Liver (tissue), 9 donors: ENCODE results near the gene TMEM269. TPM values are rescaled to one million over a fixed set of nuclear protein-coding genes. Genes with fewer than 3 reads are reported as not detected.
"Not testable (repeated sequence)": the region's sequence is repeated elsewhere in the genome, so short reads cannot be mapped to it uniquely, and the experiment has no call there.

Experiments
- DNase-seq: peaks from one replicate; pipeline ENCODE4 v3.0.0-alpha.2; 2017; ENCODE audit warnings: low spot score
- H3K27ac ChIP-seq, 2 donors: one replicate each; pipeline ENCODE4 v1.7.0; 2013; ENCODE audit warnings: inconsistent platforms in 2 of 2, low read length in 2 of 2, control low read depth in 1 of 2, low read depth in 1 of 2, mild to moderate bottlenecking in 1 of 2
- H3K27me3 ChIP-seq, 4 donors: one replicate each; pipeline versions ENCODE4 v1.6.1 to v1.7.0; 2013; ENCODE audit warnings: low read length in 3 of 4, inconsistent platforms in 1 of 4, mild to moderate bottlenecking in 1 of 4, moderate library complexity in 1 of 4; ENCODE audit not compliant: control insufficient read depth in 4 of 4, insufficient read depth in 4 of 4
- H3K36me3 ChIP-seq, 4 donors: one replicate each; pipeline versions ENCODE4 v1.6.1 to v1.7.0; 2013; ENCODE audit warnings: low read length in 3 of 4, mild to moderate bottlenecking in 3 of 4, low read depth in 1 of 4, moderate library complexity in 1 of 4; ENCODE audit not compliant: control insufficient read depth in 4 of 4, insufficient read depth in 3 of 4
- H3K4me1 ChIP-seq, 4 donors: one replicate each; pipeline versions ENCODE4 v1.6.1 to v1.7.0; 2013; ENCODE audit warnings: low read length in 3 of 4, mild to moderate bottlenecking in 3 of 4, moderate library complexity in 1 of 4; ENCODE audit not compliant: control insufficient read depth in 4 of 4, insufficient read depth in 4 of 4
- H3K4me3 ChIP-seq, 3 donors: one replicate each; pipeline versions ENCODE4 v1.6.1 to v1.7.0; 2013; ENCODE audit warnings: low read length in 3 of 3, control low read depth in 1 of 3, low read depth in 1 of 3, mild to moderate bottlenecking in 1 of 3
- H3K9ac ChIP-seq, 2 donors: one replicate each; pipeline ENCODE4 v1.7.0; 2013; ENCODE audit warnings: low read length in 2 of 2, mild to moderate bottlenecking in 2 of 2, moderate library complexity in 2 of 2, control low read depth in 1 of 2, low read depth in 1 of 2
- H3K9me3 ChIP-seq, 4 donors: one replicate each; pipeline versions ENCODE4 v1.6.1 to v1.7.0; 2013; ENCODE audit warnings: low read length in 3 of 4; ENCODE audit not compliant: control insufficient read depth in 4 of 4
- ATF3 ChIP-seq: IDR thresholded peaks from 2 replicates; pipeline ENCODE4 v1.6.1; 2016; ENCODE audit warnings: antibody characterized with exemption
- CTCF ChIP-seq: fragments of 150-350 bp; IDR thresholded peaks from 2 replicates; pipeline ENCODE4 v1.5.1; 2017; ENCODE audit warnings: improper control_type of control experiment, low read depth, low read length; ENCODE audit not compliant: missing input control
- EGR1 ChIP-seq, 2 donors: IDR thresholded peaks; 2 replicates each; pipeline ENCODE4 v1.6.1; 2016 to 2018; ENCODE audit warnings: antibody characterized with exemption in 2 of 2, low read depth in 2 of 2
- FOXA1 ChIP-seq: IDR thresholded peaks from 2 replicates; pipeline ENCODE4 v1.6.1; 2016; ENCODE audit warnings: antibody characterized with exemption
- FOXA2 ChIP-seq: IDR thresholded peaks from 2 replicates; pipeline ENCODE4 v1.6.1; 2016; ENCODE audit warnings: antibody characterized with exemption
- GABPA ChIP-seq, 2 donors: IDR thresholded peaks in 1 of 2; conservative IDR thresholded peaks in 1 of 2; 2 replicates each; pipeline ENCODE4 v1.6.1; 2016; ENCODE audit warnings: antibody characterized with exemption in 2 of 2, mild to moderate bottlenecking in 1 of 2, moderate library complexity in 1 of 2
- HNF4A ChIP-seq, 2 donors: conservative IDR thresholded peaks; 2 replicates each; pipeline ENCODE4 v1.6.1; 2016; ENCODE audit warnings: antibody characterized with exemption in 2 of 2, mild to moderate bottlenecking in 2 of 2
- HNF4G ChIP-seq: IDR thresholded peaks from 2 replicates; pipeline ENCODE4 v1.6.1; 2016; ENCODE audit warnings: antibody characterized with exemption
- JUND ChIP-seq, 2 donors: IDR thresholded peaks; 2 replicates each; pipeline ENCODE4 v1.6.1; 2016; ENCODE audit warnings: antibody characterized with exemption in 2 of 2
- NR2F2 ChIP-seq: IDR thresholded peaks from 2 replicates; pipeline ENCODE4 v1.6.1; 2016; ENCODE audit warnings: antibody characterized with exemption
- RAD21 ChIP-seq, 2 donors: IDR thresholded peaks; 2 replicates each; pipeline ENCODE4 v1.6.1; 2016; ENCODE audit warnings: antibody characterized with exemption in 2 of 2, mild to moderate bottlenecking in 2 of 2
- RXRA ChIP-seq, 2 donors: IDR thresholded peaks; 2 replicates each; pipeline ENCODE4 v1.6.1; 2017 to 2018; ENCODE audit warnings: antibody characterized with exemption in 2 of 2, mild to moderate bottlenecking in 1 of 2
- SP1 ChIP-seq: IDR thresholded peaks from 2 replicates; pipeline ENCODE4 v1.6.1; 2018; ENCODE audit warnings: antibody characterized with exemption, mild to moderate bottlenecking
- TAF1 ChIP-seq: conservative IDR thresholded peaks from 2 replicates; pipeline ENCODE4 v1.6.1; 2016; ENCODE audit warnings: antibody characterized with exemption, mild to moderate bottlenecking
- YY1 ChIP-seq: IDR thresholded peaks from 2 replicates; pipeline ENCODE4 v1.6.1; 2016; ENCODE audit warnings: antibody characterized with exemption, mild to moderate bottlenecking
- WGBS: extraction: QIAGEN DNeasy Blood & Tissue Kit; methylation state at CpG from one replicate; pipeline ENCODE4 v1.1.7; 2013; 5-methylcytosine and 5-hydroxymethylcytosine counted together
- polyA plus RNA-seq, 2 donors: library from polyadenylated mRNA; stranded (reverse) in 1 of 2; unstranded in 1 of 2; fragments of 200-250 nt in 1 of 2; fragments of >200 nt in 1 of 2; fragmentation: Nextera tagmentation in 1 of 2; extraction: Ambion mirVana in 1 of 2; gene quantifications; one replicate each; pipeline versions ENCODE4 v1.2.1 to v1.2.3, GENCODE V29; 2013 to 2015
- total RNA-seq, 2 donors: library from RNA; depleted of rRNA; stranded (reverse); fragments of >200 nt; gene quantifications; one replicate each; pipeline ENCODE4 v1.2.3, GENCODE V29; 2014
- TF ChIP-seq, protein P1 (sequence below): IDR thresholded peaks from 2 replicates; pipeline ENCODE4 v1.6.1; 2016; ENCODE audit warnings: antibody characterized with exemption
- TF ChIP-seq, protein P2 (sequence below): IDR thresholded peaks from 2 replicates; pipeline ENCODE4 v1.6.1; 2016; ENCODE audit warnings: antibody characterized with exemption
- TF ChIP-seq, protein P3 (sequence below): IDR thresholded peaks from 2 replicates; pipeline ENCODE4 v1.6.1; 2016; ENCODE audit warnings: antibody characterized with exemption, mild to moderate bottlenecking
- donor health status: healthy.
- donor health status: healthy.
- donor health status: healthy.
- donor health status: healthy.
- donor health status: healthy.

Gene TMEM269
- total and polyA plus RNA-seq, 4 donors = 0.05 to 0.08 TPM; not detected in 2

DNA sequence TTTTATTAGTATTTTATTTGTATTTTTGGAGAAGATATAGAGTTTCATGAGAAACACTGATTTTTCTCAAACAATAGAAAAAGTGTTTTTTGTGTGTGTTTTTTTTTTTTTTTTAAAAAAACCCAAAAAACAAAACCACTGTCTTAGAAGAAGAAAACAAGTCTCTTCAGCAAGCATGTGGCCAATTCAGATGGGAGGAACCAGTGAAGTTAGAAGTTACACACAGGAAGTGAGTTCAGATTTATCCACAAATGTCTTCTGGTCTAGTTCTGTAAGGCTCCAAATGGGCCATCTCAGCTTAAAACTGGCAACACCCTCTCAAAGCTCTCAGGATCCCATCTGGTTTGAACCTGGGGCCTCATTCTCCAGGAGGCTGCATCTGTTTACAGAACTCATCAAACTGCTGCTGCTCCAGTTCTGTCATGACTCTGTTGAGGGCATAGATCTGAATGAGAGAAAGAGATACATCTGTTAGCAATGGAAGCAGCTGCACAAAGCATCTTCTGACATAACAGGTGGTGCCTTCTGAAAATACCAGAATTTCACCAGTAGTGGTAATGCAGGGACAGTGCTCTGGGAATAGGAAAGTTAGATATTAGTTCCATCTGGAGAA lies 22.4 kb downstream of the TMEM269 start:
- Histone ChIP-seq H3K36me3 (peaks cover 0 to 3% (median under 1%) of the 10 kb centered on the region in 4 donors), H3K27ac (no peak overlapping the region), H3K27me3 (no peaks in the 10 kb centered on the region), H3K4me3 (no peak overlapping the region), H3K4me1 (no peaks in the 10 kb centered on the region), H3K9ac (no peak overlapping the region), H3K9me3 (no peaks in the 10 kb centered on the region)
- TF ChIP-seq HNF4A (conservative IDR thresholded peaks at IDR 0.05) (no peak), NR2F2 (no peak), RXRA (IDR thresholded peaks at IDR 0.05) (no peak), RAD21 (IDR thresholded peaks at IDR 0.05) (no peak), CTCF (no peak), SP1 (no peak), EGR1 (IDR thresholded peaks at IDR 0.05; ENCODE audit: low read depth in 2 of 2) (no peak), FOXA1 (no peak), ATF3 (no peak), GABPA (IDR thresholded peaks at IDR 0.05 in 1 of 2, conservative IDR thresholded peaks at IDR 0.05 in 1 of 2) (no peak), JUND (IDR thresholded peaks at IDR 0.05) (no peak), YY1 (no peak), TAF1 (no peak), HNF4G (no peak), FOXA2 (no peak)
- TF ChIP-seq, protein P1, sequence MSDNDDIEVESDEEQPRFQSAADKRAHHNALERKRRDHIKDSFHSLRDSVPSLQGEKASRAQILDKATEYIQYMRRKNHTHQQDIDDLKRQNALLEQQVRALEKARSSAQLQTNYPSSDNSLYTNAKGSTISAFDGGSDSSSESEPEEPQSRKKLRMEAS = no peak
- TF ChIP-seq, protein P2, sequence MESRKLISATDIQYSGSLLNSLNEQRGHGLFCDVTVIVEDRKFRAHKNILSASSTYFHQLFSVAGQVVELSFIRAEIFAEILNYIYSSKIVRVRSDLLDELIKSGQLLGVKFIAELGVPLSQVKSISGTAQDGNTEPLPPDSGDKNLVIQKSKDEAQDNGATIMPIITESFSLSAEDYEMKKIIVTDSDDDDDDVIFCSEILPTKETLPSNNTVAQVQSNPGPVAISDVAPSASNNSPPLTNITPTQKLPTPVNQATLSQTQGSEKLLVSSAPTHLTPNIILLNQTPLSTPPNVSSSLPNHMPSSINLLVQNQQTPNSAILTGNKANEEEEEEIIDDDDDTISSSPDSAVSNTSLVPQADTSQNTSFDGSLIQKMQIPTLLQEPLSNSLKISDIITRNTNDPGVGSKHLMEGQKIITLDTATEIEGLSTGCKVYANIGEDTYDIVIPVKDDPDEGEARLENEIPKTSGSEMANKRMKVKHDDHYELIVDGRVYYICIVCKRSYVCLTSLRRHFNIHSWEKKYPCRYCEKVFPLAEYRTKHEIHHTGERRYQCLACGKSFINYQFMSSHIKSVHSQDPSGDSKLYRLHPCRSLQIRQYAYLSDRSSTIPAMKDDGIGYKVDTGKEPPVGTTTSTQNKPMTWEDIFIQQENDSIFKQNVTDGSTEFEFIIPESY = no peak
- TF ChIP-seq, protein P3, sequence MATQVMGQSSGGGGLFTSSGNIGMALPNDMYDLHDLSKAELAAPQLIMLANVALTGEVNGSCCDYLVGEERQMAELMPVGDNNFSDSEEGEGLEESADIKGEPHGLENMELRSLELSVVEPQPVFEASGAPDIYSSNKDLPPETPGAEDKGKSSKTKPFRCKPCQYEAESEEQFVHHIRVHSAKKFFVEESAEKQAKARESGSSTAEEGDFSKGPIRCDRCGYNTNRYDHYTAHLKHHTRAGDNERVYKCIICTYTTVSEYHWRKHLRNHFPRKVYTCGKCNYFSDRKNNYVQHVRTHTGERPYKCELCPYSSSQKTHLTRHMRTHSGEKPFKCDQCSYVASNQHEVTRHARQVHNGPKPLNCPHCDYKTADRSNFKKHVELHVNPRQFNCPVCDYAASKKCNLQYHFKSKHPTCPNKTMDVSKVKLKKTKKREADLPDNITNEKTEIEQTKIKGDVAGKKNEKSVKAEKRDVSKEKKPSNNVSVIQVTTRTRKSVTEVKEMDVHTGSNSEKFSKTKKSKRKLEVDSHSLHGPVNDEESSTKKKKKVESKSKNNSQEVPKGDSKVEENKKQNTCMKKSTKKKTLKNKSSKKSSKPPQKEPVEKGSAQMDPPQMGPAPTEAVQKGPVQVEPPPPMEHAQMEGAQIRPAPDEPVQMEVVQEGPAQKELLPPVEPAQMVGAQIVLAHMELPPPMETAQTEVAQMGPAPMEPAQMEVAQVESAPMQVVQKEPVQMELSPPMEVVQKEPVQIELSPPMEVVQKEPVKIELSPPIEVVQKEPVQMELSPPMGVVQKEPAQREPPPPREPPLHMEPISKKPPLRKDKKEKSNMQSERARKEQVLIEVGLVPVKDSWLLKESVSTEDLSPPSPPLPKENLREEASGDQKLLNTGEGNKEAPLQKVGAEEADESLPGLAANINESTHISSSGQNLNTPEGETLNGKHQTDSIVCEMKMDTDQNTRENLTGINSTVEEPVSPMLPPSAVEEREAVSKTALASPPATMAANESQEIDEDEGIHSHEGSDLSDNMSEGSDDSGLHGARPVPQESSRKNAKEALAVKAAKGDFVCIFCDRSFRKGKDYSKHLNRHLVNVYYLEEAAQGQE = no peak
- no peak for DNase-seq

DNA sequence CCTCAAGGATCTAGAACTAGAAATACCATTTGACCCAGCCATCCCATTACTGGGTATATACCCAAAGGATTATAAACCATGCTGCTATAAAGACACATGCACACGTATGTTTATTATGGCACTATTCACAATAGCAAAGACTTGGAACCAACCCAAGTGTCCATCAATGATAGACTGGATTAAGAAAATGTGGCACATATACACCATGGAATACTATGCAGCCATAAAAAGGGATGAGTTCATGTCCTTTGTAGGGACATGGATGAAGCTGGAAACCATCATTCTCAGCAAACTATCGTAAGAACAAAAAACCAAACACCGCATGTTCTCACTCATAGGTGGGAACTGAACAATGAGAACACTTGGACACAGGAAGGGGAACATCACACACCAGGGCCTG lies 30.0 kb downstream of the TMEM269 start:
- not testable (repeated sequence) for H3K9me3 ChIP-seq, DNase-seq, H3K4me3 ChIP-seq, H3K36me3 ChIP-seq, H3K27ac ChIP-seq, H3K9ac ChIP-seq, H3K27me3 ChIP-seq
- H3K4me1 ChIP-seq = peaks cover 5 to 25% (median 23%) of the 10 kb centered on the region in 4 donors
- WGBS = 100% methylated on average over 3 of the region's 3 CpGs
